ENCODE measurements around the gene BIRC5. TPM values are rescaled to one million over a fixed set of nuclear protein-coding genes. Genes with fewer than 3 reads are reported as not detected.

The BIRC5 gene
- total RNA-seq, 1 donor from 2014 or later = not detected

DNA sequence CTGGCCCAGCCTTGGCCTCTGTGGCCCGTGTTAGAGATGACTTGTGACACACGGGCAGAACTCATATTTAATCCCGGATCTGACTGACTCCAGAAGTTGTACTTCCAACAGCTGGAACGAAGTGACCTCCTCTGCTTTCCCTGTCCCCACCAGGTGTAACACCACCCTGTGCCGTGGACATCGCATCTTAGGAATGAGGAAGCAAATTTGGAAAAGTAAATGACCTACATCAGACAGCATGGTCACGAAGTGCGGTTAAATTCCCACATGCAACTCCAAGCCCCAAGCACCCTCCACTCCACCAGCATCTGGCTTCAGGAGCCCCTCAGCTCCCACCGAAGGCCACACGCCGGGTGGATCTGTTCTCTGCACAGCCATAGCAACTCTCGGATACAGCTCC, 30.1 kb upstream of the BIRC5 start:
- DNase-seq (ENCODE audit: low spot score) = no peak

DNA sequence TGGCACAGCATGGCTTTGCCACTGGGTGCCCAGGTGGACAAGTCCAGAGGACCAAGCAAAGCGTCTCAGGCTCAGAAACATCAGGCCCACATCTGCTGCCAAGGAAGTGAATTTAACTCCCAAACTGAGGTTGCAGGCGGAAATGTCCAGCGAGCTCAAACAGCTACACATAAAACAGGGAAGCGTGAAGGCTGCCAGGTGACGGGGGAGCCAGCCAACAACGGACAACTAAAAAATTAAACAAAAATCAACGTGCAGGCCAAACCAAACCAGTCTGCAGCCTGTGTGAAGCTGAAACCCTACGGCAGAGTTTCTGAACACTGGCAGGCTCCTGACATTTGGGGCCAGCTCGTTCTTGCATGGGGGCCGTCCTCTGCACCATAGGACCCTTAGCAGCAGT, 29.7 kb upstream of the BIRC5 start:
- DNase-seq (ENCODE audit: low spot score) = no peak

DNA sequence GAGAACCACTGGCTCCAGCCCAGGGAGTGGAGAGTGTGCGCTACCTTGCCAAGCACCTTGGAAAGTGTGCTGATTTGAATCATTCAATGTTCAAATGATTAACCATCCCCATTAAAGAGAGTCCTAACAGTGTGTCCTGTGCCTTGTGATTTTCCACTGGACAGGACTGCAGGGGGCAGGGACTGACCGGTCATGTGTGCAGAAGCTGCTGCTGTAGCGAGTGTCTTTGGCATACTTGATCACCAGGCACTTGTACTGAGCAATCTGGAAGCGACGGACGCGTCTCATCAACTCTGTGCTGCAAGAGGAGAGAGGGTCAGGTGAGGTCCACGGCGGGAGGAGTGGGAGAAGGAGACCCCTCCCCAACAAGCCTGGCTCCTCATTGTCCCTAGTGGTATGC, 29.2 kb upstream of the BIRC5 start:
- no peak for DNase-seq (ENCODE audit: low spot score)

DNA sequence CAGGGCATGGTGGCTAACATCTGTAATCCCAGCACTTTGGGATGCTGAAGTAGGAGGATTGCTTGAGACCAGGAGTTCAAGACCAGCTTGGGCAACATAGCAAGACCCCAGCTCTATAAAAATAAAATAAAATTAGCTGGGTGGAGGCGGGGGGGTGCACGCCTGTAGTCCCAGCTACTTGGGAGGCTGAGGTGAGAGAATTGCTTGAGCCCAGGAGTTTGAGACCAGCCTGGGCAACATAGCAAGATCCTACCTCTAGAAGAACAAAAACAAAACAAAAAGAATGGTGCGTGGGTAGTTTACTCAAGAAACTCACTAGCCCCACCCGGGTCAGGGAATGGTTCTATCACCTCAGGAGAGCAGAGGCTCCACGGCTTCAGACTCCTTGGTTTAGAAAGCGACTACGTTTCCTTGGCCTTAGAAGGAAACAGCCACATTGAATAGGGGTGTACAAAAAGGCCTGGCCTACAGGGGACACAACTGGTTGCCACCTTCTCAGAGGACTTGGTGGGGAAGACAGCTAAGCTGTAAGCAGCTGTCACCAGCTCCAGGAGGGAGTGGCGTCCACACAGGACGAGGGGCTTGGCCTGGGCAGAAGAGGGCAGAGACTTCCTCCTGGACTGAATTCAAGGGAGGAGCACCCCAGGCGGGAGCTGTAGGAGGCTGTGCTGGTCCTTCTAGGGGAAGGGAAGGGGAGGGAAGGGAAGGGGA, 27.9 kb upstream of the BIRC5 start:
- no peak for DNase-seq (ENCODE audit: low spot score)

DNA sequence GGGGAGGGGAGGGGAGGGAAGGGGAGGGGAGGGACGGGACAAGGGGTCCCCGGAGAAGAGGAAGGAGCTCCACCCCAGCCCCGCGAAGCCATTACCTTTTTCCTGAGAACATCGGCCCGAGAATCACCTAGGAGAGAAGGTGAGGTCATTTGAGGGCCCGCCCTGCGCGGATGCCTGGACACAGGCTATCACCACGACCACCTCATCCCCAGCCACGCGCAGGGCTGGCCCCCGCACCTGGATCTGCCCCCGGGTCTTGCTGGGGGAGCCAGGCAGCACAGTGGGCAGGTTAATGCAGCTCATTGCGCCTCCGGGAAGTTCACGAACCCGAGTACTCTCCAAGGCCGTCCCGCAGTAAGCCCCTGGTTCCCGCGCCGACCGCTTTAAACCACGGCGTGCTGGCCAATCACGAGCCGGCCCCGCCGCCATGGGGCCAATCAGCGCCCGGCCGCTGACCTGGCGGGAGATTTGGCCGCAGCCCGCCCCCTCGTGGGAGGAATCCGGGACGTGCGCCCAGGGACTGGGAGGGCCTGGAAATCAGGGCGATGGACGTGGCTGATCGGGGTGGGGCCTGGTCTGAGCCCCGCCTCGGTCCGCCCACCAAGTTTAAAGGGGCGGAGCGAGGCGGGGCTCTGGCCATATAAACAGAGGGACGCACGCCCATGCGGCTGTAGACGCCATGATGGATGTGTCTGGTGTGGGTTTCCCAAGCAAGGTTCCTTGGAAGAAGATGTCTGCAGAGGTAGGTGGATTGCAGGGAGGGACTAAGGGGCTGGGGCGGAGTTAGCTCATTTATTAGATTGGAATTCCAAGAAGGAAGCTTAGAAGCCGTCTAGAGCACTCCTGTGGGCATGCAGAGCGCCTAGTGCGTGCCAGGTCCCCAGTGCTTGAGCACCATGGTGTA, 27.1 kb upstream of the BIRC5 start, which contains the start of the genes AFMID and TK1:
Gene AFMID, plus strand, starts transcription at position 671 of the 904 bp plus-strand sequence. Its CDS starts 9 bp downstream, at position 680.
Gene TK1, minus strand, starts transcription at position 361 of the 904 bp plus-strand sequence. Its CDS starts 58 bp downstream, at position 303.
- DNase-seq (ENCODE audit: low spot score) = peak; percentile 99

DNA sequence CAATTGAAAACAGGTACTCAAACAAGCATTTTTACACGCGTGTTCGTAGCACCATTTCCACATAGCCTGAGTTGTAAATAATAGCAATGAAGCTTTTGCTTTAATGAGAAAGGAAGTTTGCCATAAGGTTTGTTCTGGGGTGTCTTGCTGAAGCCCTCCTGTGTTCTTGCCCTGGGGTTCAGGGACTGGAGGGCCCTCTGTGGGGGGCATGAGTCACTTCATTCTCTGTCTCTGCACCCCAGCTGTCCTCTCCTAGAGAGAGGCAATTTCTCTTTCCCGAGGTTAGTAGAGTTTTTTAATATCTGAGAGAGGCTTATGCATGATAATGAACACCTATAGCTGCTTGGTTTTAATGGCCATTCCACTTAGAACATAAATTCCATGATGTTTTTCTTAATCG, 17.3 kb upstream of the BIRC5 start:
- DNase-seq (ENCODE audit: low spot score) = no peak

DNA sequence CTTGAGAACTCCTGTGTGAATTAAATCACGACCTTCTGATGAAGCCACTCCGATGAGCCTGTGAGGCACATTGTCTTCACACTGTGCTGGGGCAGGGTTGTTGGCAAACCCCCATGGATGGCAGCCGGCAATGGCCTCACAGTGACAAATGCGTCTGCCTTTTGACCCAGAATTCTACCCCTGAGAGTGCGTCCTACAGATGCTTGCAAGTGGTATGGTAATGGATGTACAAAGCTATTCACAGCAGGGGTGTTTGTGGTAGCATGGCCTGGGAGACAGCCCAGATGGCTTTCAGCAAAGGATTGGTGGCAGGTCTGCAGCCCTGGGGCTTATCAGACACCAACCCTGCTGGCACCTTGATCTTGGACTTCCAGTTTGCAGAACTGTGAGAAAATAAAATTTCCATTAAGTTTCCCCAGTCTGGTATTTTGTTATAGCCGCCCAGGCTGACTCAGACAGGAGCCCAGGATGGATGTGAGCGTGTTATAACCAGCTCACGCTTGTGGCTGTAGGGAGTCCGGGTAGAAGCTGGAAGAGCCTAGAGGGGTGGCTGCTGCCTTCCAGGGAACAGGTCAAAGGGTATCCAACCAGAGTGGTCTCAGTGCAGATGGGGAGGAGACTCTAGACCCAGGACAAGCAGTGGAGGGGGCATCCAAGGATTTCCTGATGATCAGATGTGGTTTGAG, 16.8 kb upstream of the BIRC5 start:
- DNase-seq (ENCODE audit: low spot score) = no peak

DNA sequence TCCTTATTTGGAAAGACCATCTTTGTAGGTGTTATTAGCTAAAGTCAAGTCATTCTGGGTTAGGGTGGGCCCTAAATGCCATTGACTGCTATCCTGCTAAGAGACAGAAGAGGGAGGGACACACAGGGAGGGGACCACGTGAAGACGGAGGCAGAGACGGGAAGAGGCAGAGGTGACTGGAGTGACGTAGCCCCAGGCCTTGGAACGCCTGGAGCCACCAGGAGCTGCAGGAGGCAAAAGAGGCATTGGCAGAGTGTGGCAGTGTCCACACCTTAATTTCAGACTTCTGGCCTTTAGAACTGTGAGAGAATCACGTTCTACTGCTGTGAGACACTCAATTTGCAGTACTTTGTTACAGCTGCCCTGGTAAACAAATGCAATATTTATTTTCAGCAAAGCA, 13.6 kb upstream of the BIRC5 start:
- no peak for DNase-seq (ENCODE audit: low spot score)

DNA sequence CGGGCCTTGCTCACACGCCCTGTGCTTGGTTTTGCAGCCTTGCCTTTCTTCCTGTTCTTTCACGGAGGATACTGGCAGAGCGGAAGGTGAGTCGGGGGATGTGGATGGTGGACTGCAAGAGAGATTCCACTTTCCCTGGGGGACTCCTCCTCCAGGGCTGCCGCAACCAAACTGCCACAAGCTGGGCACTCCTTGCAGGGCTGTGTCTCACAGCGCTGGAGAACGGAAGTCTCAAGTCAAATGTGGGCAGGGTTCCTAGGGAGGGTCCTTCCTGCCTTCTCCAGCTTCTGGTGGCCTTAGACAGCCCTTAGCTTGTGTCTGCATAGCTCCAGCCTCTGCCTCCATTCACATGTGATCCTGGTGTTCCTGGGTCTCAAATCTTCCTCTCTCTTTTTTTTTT, 11.4 kb upstream of the BIRC5 start:
- no peak for DNase-seq (ENCODE audit: low spot score)

DNA sequence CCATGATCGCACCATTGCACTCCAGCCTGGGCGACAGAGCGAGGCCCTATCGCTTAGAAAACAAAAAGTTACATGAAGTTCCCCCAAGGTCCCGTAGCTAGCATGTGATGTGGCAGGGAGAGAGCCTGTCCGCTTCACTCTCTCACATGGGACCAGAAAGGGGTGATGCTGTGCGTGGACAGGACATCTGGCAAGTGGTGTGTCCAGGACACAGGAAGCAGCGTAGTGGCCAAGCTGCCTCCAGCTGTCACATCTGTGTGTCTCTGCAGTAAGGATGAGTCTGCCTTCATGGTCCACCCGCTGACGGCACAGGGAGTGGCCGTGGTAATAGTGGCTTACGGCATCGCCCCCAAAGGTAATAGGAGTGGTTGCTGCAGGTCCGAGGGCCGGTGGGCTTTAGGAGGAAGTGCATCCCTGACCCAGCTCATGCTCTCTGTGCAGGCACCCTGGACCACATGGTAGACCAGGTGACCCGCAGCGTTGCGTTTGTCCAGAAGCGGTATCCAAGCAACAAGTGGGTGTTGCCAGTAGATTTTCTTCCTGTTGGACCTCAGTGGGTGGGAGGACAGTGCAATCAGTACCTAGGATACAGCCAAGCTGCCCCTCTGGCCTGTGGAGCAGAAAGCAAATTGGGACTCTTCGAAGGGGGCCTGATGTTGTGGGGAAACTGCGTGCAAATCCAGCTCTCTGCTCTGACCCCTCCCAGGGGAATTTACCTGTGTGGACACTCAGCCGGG, 9.5 kb upstream of the BIRC5 start:
- no peak for DNase-seq (ENCODE audit: low spot score)

DNA sequence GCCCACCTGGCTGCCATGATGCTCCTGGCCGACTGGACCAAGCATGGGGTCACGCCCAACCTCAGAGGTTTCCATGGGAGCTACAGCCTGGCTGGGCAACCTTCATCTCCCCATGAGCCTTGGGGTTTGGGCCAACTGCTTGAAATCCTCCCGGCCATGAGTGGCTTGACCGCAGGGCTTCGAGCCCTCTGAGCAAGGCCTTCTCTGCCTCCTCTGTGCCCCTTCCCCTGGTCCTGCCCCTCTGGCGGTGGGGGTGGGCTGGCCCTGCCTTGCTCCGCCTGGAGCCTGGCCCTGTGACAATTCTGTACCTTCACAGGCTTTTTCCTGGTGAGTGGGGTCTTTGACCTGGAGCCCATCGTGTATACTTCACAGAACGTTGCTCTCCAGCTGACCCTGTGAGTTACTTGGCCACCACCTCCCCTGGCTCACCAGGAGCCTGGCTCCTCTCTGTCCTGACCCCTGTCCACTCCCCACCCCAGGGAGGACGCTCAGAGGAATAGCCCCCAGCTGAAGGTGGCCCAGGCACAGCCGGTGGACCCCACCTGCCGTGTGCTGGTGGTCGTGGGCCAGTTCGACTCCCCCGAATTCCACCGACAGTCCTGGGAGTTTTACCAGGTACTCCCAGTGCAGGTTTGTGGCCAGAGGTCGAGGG, 8.8 kb upstream of the BIRC5 start:
- DNase-seq (ENCODE audit: low spot score) = no peak

DNA sequence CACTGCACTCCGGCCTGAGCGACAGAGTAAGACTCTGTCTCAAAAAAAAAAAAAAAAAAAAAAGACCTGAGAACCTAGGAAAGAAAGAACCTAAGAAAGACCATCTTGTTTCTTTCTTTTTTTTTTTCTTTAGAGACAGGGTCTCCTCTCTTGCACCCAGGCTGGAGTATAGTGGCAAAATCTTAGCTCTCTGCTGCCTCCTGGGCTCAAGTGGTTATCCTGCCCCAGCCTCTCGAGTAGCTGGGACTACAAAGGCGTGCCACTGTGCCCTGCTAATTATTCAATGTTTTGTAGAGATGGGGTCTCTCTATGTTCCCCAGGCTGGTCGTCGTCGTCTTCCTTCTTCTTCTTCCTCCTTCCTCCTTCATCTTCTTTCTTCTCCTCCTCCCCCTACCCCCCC, 7.8 kb upstream of the BIRC5 start:
- DNase-seq (ENCODE audit: low spot score) = no peak

DNA sequence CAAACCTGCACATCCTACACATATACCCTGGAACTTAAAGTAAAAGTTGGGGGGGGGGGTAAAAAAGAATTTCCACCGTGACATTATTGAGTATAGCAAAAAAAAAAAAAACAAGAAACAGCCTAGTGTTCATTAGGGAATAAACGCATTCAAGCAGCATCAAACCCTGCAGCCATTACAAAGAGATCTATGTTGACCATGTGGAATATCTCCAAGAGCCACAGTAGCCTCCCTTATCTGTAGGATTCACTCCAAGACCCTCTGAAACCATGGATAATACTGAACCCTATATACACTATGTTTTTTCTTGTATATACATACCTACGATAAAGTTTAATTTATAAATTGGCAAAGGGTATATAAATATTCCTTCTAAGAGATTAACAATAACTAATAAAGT, 5.6 kb upstream of the BIRC5 start:
- no peak for DNase-seq (ENCODE audit: low spot score)

DNA sequence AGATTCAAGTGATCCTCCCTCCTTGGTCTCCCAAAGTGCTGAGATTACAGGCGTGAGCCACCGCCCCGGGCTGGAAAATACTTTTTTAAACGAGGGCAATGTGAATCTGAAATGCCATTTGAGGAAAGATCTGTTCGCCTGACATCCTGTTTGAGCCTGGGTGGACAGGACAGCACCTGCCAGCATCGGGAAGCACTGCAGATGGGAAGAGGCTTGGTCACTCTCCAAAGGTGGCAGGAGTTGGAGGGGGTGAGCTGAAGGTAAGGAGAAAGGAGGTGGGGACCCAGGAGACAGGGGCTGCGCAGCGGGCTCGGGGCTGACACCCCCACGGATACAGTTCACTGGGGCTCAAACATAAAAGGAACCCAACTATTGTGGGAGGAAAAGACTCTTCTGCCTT, 3.9 kb upstream of the BIRC5 start:
- DNase-seq (ENCODE audit: low spot score) = no peak

DNA sequence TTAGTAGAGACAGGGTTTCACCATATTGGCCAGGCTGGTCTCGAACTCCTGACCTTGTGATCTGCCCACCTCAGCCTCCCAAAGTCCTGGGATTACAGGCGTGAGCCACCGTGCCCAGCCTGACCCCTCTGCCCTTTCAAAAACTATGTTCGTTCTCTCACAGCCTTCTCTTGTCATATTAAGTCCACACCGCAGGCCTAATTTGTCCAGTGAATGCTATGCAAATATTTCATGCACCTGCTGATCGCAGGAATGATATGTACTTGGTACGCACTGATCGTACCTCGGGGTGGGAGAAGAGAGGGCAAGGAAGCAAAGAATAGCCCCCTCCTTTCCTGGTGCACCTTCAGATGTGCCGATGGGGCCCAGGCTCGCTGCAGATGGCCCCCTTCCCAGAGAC, 3.0 kb upstream of the BIRC5 start:
- no peak for DNase-seq (ENCODE audit: low spot score)

DNA sequence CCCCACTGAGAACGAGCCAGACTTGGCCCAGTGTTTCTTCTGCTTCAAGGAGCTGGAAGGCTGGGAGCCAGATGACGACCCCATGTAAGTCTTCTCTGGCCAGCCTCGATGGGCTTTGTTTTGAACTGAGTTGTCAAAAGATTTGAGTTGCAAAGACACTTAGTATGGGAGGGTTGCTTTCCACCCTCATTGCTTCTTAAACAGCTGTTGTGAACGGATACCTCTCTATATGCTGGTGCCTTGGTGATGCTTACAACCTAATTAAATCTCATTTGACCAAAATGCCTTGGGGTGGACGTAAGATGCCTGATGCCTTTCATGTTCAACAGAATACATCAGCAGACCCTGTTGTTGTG, 631 bp downstream of the BIRC5 start:
- DNase-seq (ENCODE audit: low spot score) = no peak

DNA sequence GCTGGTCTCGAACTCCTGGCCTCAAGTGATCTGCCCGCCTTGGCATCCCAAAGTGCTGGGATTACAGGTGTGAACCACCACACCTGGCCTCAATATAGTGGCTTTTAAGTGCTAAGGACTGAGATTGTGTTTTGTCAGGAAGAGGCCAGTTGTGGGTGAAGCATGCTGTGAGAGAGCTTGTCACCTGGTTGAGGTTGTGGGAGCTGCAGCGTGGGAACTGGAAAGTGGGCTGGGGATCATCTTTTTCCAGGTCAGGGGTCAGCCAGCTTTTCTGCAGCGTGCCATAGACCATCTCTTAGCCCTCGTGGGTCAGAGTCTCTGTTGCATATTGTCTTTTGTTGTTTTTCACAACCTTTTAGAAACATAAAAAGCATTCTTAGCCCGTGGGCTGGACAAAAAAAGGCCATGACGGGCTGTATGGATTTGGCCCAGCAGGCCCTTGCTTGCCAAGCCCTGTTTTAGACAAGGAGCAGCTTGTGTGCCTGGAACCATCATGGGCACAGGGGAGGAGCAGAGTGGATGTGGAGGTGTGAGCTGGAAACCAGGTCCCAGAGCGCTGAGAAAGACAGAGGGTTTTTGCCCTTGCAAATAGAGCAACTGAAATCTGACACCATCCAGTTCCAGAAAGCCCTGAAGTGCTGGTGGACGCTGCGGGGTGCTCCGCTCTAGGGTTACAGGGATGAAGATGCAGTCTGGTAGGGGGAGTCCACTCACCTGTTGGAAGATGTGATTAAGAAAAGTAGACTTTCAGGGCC, 5.5 kb downstream of the BIRC5 start:
- DNase-seq (ENCODE audit: low spot score) = no peak

DNA sequence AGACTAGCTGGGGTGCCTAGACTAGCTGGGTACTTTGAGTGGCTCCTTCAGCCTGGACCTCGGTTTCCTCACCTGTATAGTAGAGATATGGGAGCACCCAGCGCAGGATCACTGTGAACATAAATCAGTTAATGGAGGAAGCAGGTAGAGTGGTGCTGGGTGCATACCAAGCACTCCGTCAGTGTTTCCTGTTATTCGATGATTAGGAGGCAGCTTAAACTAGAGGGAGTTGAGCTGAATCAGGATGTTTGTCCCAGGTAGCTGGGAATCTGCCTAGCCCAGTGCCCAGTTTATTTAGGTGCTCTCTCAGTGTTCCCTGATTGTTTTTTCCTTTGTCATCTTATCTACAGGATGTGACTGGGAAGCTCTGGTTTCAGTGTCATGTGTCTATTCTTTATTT, 9.0 kb downstream of the BIRC5 start:
- DNase-seq (ENCODE audit: low spot score) = no peak

DNA sequence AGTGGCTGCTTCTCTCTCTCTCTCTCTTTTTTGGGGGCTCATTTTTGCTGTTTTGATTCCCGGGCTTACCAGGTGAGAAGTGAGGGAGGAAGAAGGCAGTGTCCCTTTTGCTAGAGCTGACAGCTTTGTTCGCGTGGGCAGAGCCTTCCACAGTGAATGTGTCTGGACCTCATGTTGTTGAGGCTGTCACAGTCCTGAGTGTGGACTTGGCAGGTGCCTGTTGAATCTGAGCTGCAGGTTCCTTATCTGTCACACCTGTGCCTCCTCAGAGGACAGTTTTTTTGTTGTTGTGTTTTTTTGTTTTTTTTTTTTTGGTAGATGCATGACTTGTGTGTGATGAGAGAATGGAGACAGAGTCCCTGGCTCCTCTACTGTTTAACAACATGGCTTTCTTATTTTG, 9.7 kb downstream of the BIRC5 start:
- DNase-seq (ENCODE audit: low spot score) = no peak

Measured in mesenteric fat pad (tissue), 1 donor.